ENCODE measurements around the gene ILF2.
A peak's percentile ranks its signal among the peaks of the same experiment; 100 is the strongest.
"Not testable (repeated sequence)": the region's sequence is repeated elsewhere in the genome, so short reads cannot be mapped to it uniquely, and the experiment has no call there.

The ILF2 gene

DNA sequence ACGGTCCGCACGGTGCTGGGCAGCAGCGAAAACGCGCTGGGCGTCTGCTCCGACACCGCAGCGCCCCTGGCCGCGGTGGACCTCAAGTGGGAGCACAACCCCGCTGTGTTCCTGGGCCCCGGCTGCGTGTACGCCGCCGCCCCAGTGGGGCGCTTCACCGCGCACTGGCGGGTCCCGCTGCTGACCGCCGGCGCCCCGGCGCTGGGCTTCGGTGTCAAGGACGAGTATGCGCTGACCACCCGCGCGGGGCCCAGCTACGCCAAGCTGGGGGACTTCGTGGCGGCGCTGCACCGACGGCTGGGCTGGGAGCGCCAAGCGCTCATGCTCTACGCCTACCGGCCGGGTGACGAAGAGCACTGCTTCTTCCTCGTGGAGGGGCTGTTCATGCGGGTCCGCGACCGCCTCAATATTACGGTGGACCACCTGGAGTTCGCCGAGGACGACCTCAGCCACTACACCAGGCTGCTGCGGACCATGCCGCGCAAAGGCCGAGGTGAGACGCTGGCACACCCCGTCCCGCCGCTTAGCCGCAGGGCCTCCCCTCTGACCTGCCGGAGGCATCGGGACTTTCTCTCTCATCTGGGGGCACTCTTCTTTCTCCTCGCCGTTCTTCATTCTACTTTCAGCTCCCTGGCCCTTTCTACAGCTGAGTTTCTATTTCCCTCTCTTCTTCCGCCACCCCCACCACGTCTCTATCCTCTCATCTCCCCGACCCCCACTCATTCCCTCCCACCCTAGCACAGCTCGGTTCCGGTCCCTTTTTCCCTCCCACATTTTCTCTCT lies 8.7 kb upstream of the ILF2 start:
- H3K4me3 ChIP-seq (ENCODE audit: low read depth, low read length): peak overlapping the region; percentile 67

GRCh38 chr1:153678519-153679336 lies 7.9 kb upstream of the ILF2 start, which contains the start of gene NPR1:
Gene NPR1, plus strand, starts transcription at chr1:153678688. Its CDS starts 421 bp downstream, at chr1:153679109.
- peak within 1 kb of the TSS; percentile 67 for H3K4me3 ChIP-seq (ENCODE audit: low read depth, low read length)

DNA sequence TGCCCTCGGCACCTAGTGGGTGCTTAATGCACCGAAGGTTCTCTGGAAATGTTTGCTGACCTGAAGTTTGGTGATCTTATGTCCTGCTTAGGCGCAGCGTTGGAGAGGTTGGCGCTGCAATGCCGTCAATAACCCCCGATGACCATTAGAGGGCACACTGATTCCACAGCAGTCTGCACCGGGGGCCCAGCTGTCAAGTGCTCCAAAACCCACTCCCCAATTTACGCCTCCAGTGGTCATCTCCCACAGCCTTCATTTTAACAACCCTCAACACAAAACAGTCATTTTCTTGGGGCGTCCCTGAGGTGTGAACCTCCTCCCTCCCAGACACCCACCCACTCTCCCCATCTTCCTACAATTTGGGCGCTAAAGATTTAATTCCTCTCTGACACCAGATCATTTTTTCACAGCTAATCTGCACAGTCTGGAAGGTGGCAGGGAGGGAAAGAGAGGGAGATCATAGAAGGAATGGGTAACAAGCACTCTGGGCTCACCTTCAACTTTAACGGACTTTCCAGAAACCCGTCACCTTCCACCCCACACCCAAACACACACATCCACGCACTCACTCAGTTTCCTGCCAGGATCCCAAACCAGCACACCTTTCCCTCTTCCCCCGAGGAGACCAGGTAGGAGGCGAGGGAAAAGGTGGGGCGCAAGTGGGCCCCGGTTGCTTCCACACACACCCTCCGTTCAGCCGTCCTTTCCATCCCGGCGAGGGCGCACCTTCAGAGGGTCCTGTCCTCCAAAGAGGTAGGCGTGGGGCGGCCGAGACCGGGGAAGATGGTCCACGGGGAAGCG lies 7.1 kb upstream of the ILF2 start:
- peak overlapping the region; percentile 67 for H3K4me3 ChIP-seq (ENCODE audit: low read depth, low read length)

DNA sequence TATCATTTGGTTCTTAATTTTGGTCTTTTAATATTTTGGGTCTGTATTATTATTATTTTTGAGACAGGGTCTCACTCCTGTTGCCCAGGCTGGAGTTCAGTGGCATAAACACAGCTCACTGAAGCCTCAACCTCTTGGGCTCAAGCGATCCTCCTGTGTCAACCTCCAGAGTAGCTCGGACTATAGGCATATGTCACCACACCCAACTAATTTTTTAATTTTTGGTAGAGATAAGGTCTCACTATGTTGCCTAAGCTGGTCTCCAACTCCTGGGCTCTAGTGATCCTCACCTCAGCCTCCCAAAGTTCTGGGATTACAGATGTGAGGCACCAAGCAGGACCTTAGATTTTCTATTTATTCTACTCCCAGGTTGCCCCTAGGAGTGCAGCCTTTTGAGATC lies 2.7 kb upstream of the ILF2 start:
- H3K4me3 ChIP-seq (ENCODE audit: low read depth, low read length): no peak overlapping the region

DNA sequence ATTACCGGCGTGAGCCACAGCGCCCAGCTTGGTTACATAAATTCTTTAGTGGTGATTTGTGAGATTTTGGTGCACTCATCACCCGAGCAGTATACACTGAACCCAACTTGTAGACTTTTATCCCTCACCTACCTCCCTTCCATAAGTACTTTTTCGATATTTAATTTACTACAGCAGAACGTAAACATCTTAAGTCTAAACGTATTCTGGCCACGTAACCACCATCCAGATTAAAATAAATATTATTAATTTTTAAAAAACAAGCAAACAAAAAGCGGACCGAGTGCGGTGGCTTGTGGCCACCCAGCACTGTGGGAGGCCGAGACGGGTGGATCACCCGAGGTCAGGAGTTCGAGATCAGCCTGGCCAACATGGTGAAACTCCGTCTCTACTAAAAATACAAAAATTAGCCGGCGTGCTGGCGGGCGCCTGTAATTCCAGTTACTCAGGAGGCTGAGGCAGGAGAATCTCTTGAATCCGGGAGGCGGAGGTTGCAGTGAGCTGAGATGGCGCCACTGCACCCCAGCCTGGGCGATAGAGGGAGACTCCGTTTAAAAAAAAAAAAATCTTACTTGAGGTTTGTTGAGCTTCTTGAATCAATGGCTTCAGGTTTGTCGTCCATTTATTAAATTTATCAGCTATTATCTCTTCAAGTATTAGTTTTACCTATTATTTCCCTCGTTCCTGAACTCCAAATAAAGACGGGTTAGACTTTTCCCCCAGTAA lies 998 bp upstream of the ILF2 start:
- peak overlapping the region; percentile 59 for H3K4me3 ChIP-seq (ENCODE audit: low read depth, low read length)

GRCh38 chr1:153670257-153670858 lies 435 bp downstream of the ILF2 start:
- peak overlapping the region; percentile 95 for H3K4me3 ChIP-seq (ENCODE audit: low read depth, low read length)

GRCh38 chr1:153669606-153670005 lies 1.2 kb downstream of the ILF2 start:
- peak overlapping the region; percentile 95 for H3K4me3 ChIP-seq (ENCODE audit: low read depth, low read length)

DNA sequence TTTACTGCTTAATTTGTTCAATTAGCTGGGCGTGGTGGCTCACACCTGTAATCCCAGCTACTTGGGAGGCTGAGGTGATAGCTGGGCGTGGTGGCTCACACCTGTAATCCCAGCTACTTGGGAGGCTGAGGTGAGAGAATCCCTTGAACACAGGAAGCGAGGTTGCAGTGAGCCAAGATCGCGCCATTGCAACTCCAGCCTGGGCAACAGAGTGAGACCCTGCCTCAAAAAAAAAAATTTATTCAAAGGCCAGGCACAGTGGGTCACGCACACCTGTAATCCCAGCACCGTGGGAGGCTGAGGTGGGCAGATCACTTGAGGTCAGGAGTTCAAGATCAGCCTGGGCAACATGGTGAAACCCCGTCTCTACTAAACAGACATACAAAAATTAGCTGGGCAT lies 2.1 kb downstream of the ILF2 start:
- not testable (repeated sequence) for H3K4me3 ChIP-seq (ENCODE audit: low read depth, low read length)

DNA sequence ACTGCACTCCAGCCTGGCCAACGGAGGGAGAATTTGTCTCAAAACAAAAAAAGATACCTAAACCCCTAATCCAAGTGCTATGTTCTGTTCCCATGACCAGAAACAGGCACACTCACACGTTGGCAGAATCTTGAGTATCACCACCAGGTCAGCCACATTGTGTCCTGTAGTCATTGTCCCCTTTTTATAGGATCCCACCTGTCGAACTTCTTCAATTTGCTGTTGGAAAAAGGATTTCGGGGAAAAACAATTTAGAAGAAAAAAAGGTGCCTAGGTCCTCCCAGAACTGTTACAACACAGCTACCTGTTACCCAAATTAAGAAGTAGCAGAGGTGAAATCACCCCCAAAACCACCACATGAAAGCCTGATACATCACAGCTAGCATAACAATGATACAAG lies 3.4 kb downstream of the ILF2 start:
- no peak overlapping the region for H3K4me3 ChIP-seq (ENCODE audit: low read depth, low read length)

DNA sequence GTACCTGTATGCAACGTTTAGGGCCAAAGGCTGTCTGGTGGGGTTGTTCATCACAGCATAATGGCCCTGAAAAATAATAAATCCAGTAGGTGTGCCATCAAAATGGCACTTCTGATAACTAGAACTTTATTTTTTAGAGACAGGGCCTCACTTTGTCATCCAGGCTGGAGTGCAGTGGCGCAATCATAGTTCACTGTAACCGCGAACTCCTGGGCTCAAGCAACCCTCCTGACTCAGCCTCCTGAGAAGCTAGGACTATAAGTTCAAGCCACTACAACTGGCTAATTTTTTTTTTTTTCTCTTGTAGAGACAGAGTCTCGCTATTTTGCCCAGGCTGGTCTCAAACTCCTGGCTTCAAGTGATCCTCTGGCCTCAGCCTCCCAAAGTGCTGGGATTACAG lies 7.6 kb downstream of the ILF2 start:
- no peak overlapping the region for H3K4me3 ChIP-seq (ENCODE audit: low read depth, low read length)

DNA sequence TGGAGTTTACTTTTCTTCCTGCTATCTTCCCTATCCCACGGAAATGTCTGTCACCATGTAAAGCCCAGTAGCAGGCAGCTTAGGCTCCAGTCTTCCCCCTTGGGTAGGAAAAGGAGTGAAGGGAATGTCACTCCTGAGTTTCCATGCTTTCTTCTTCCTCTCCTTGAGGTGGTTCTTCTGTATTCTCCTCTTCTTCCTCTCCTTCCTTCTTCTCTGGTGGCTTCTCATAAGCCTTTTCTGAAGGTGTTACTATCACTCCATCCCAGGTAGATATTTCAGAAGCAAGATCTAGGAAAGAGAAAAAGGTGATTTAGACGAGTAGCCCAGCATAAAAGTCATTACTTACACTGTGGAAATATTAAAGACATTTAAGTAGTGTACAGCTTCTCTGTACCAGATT lies 8.5 kb downstream of the ILF2 start:
- H3K4me3 ChIP-seq (ENCODE audit: low read depth, low read length): no peak overlapping the region

- no peak overlapping the region for H3K4me3 ChIP-seq (ENCODE audit: low read depth, low read length)
These were observed 9.6 kb downstream of the ILF2 start for GRCh38 chr1:153661111-153661708.

- peak overlapping the region; percentile 72 for H3K4me3 ChIP-seq (ENCODE audit: low read depth, low read length)
These were observed 11.1 kb downstream of the ILF2 start for GRCh38 chr1:153659656-153660055.

GRCh38 chr1:153659175-153659534 lies 11.6 kb downstream of the ILF2 start:
- peak overlapping the region; percentile 72 for H3K4me3 ChIP-seq (ENCODE audit: low read depth, low read length)

DNA sequence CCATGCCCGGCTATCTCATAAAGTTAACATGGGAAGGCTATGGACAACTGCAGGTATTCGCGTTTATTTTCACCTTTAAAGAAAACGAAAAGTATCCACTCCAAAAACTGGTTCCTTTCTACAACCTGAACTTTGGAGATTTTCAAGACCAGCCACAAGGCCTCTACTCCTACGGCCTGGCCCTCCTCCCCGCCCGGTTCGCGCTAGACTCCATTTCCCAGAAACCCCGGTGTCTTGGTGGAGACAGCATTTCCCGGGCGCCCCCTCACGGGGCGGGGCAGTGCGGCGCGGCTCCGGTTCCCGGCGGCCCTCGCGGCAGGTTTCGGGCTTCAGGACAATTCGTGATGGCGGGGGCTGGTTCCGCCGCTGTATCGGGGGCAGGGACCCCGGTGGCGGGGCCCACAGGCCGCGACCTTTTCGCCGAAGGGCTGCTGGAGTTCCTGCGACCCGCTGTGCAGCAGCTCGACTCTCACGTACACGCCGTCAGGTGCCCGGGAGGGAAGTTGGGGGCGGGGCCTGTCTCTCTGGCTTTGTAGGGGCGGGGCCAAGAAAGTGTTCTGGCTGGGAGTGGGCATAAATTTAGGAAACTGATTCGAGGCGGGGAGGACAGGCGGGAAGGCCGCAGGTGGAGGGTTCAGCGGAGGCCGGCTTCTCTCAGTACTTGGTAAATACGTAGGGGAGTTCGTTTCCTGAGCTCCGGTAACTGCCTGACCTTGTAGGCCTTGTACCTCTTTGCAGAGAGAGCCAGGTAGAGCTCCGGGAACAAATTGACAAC lies 12.2 kb downstream of the ILF2 start, which contains the start of gene SNAPIN:
SNAPIN (plus strand) TSS at position 304 of the 775 bp plus-strand sequence; CDS start at position 345, 41 bp downstream.
- H3K4me3 ChIP-seq (ENCODE audit: low read depth, low read length): peak within 1 kb of the TSS; percentile 72

GRCh38 chr1:153655333-153655732 lies 15.5 kb downstream of the ILF2 start:
- no peak overlapping the region for H3K4me3 ChIP-seq (ENCODE audit: low read depth, low read length)

DNA sequence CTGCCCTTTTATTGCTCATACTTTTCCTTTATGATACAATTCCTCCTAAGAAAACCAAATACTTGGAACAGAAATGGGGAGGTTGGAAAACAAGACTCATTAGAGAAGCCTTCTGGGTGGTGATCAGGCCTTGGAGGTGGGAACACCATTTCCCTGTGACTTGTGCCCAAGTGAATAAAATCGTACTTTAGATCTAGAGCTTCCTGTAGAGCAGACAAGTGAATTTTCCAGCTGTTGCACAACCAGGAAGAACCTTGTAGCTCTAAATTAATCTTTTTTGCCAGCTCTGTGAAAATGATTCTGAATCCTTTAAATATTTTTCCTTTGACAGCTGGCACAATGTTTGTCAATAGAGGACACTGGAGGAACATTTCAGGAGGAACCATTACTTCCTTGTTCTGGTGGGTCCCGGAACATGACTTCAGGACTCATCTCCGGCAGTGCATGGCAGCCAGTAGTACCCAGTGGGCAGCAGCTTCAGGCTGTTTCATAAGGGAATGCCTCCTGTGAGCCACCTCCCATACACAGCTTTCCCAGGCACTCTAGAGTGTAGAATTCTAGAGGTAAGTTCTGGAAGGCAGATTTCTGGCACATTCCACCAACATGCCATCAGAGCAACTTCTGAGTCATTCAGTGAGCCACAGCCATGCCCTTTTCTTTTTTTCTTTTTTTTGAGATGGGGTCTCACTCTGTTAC lies 17.8 kb downstream of the ILF2 start:
- no peak overlapping the region for H3K4me3 ChIP-seq (ENCODE audit: low read depth, low read length)

GRCh38 chr1:153651771-153652170 lies 19.0 kb downstream of the ILF2 start:
- no peak overlapping the region for H3K4me3 ChIP-seq (ENCODE audit: low read depth, low read length)
